H1 (cell line): ENCODE results near the gene GPALPP1. TPM values are rescaled to one million over a fixed set of nuclear protein-coding genes. Genes with fewer than 3 reads are reported as not detected.

Experiments
- CTCF ChIA-PET: fragments of 300-600 bp; sonication (Branson Sonifier 250); formaldehyde crosslinking; loops from one replicate; lab custom pipeline; 2021; ENCODE audit not compliant: partially characterized antibody; lab: Charles Lee
- POLR2A ChIA-PET: fragments of 300-600 bp; sonication (Branson Sonifier 250); formaldehyde crosslinking; loops from one replicate; lab custom pipeline; 2021; ENCODE audit warnings: inconsistent platforms; ENCODE audit not compliant: partially characterized antibody; lab: Charles Lee
- DNase-seq, 2 experiments: peaks; one replicate each; pipeline versions ENCODE4 v3.0.0 to v3.0.0-alpha.2; 2010 to 2022; ENCODE audit warnings: low spot score in 2 of 2, low read depth in 1 of 2, mixed read lengths in 1 of 2
- FAIRE-seq: peaks from 2 replicates; lab custom pipeline; 2011; peaks lifted over from hg19 to GRCh38; lab: Jason Lieb, UNC
- H2AFZ ChIP-seq: 2 replicates; pipeline ENCODE4 v1.8.1; 2012; ENCODE audit warnings: low read length, inconsistent platforms
- H2AK5ac ChIP-seq: 2 replicates; pipeline ENCODE4 v1.6.1; 2013; ENCODE audit warnings: low read depth, low read length
- H2BK120ac ChIP-seq: replicated peaks from 2 replicates; pipeline ENCODE3; 2013; ENCODE audit warnings: low read depth, low read length, inconsistent platforms
- H2BK12ac ChIP-seq: 2 replicates; pipeline ENCODE4 v1.6.1; 2013; ENCODE audit warnings: low read depth, low read length
- H2BK15ac ChIP-seq: 2 replicates; pipeline ENCODE4 v1.6.1; 2013; ENCODE audit warnings: low read length
- H2BK20ac ChIP-seq: 2 replicates; pipeline ENCODE4 v1.6.1; 2013; ENCODE audit warnings: low read length
- H2BK5ac ChIP-seq: 2 replicates; pipeline ENCODE4 v1.6.1; 2013; ENCODE audit warnings: low read depth, low read length
- H3K14ac ChIP-seq: 2 replicates; pipeline ENCODE4 v1.6.1; 2013; ENCODE audit warnings: inconsistent platforms; ENCODE audit not compliant: insufficient read length
- H3K18ac ChIP-seq: 2 replicates; pipeline ENCODE4 v1.6.1; 2013; ENCODE audit warnings: low read length; ENCODE audit errors: extremely low read depth
- H3K23ac ChIP-seq: 2 replicates; pipeline ENCODE4 v1.6.1; 2013; ENCODE audit warnings: inconsistent platforms; ENCODE audit not compliant: insufficient read length
- H3K23me2 ChIP-seq: 2 replicates; pipeline ENCODE4 v1.6.1; 2013; ENCODE audit warnings: low read depth, low read length
- H3K27ac ChIP-seq: 2 replicates; pipeline ENCODE4 v1.6.1; 2011; ENCODE audit warnings: low read depth, low read length, inconsistent platforms
- H3K27me3 ChIP-seq, 4 experiments: replicated peaks in 1 of 4; 1 replicate in 1 of 4; 2 replicates in 3 of 4; pipeline versions ENCODE4 v1.6.1 to v1.8.1; 2011 to 2013; ENCODE audit warnings: low read length in 3 of 4, mild to moderate bottlenecking in 3 of 4, inconsistent platforms in 2 of 4, mixed read lengths in 2 of 4, moderate library complexity in 1 of 4; ENCODE audit not compliant: control insufficient read depth in 3 of 4, insufficient read depth in 3 of 4; ENCODE audit errors: extremely low read depth in 1 of 4
- H3K36me3 ChIP-seq, 4 experiments: 2 replicates each; pipeline versions ENCODE4 v1.6.1 to v1.8.1; 2011 to 2013; ENCODE audit warnings: mild to moderate bottlenecking in 4 of 4, low read length in 3 of 4, moderate library complexity in 2 of 4, control low read depth in 1 of 4, inconsistent platforms in 1 of 4; ENCODE audit not compliant: insufficient read depth in 4 of 4, control insufficient read depth in 2 of 4
- H3K4ac ChIP-seq: replicated peaks from 2 replicates; pipeline ENCODE3; 2013; ENCODE audit warnings: low read length, low read depth, mixed read lengths, inconsistent platforms; ENCODE audit not compliant: insufficient read length
- H3K4me1 ChIP-seq, 4 experiments: replicated peaks in 1 of 4; 1 replicate in 1 of 4; 2 replicates in 3 of 4; pipeline versions ENCODE4 v1.6.1 to v1.8.1; 2011 to 2013; ENCODE audit warnings: low read length in 3 of 4, inconsistent platforms in 2 of 4, mixed read lengths in 1 of 4; ENCODE audit not compliant: insufficient read depth in 4 of 4, control insufficient read depth in 3 of 4
- H3K4me2 ChIP-seq, 2 experiments: 2 replicates each; pipeline versions ENCODE4 v1.6.1 to v1.8.1; 2011 to 2013; ENCODE audit warnings: low read depth in 2 of 2, low read length in 2 of 2, control low read depth in 1 of 2, inconsistent platforms in 1 of 2, mild to moderate bottlenecking in 1 of 2; ENCODE audit not compliant: insufficient read depth in 1 of 2
- H3K4me3 ChIP-seq, 4 experiments: fragments of 200-600, 300-600 bp in 1 of 4; sonication (generic), shearing (Covaris generic), sonication (Bioruptor Twin) in 1 of 4; 2 replicates each; pipeline versions ENCODE4 v1.5.1 to v1.8.1; 2011 to 2016; ENCODE audit warnings: low read length in 4 of 4, low read depth in 3 of 4, control low read depth in 2 of 4, inconsistent platforms in 2 of 4, mild to moderate bottlenecking in 2 of 4, mixed read lengths in 1 of 4, moderate library complexity in 1 of 4; ENCODE audit not compliant: insufficient read depth in 2 of 4; ENCODE audit errors: extremely low read depth in 1 of 4
- H3K56ac ChIP-seq: replicated peaks from 2 replicates; pipeline ENCODE3; 2013; ENCODE audit warnings: low read depth, mild to moderate bottlenecking, mixed read lengths, low read length, inconsistent platforms; ENCODE audit not compliant: insufficient read length
- H3K79me1 ChIP-seq: 2 replicates; pipeline ENCODE4 v1.6.1; 2013; ENCODE audit warnings: low read depth, low read length, control low read depth
- H3K79me2 ChIP-seq, 2 experiments: 2 replicates each; pipeline versions ENCODE4 v1.6.1 to v1.8.1; 2012 to 2013; ENCODE audit warnings: low read length in 2 of 2, mild to moderate bottlenecking in 2 of 2, inconsistent platforms in 1 of 2; ENCODE audit not compliant: insufficient read depth in 2 of 2, control insufficient read depth in 1 of 2
- H3K9ac ChIP-seq, 4 experiments: replicated peaks in 1 of 4; 1 replicate in 1 of 4; 2 replicates in 3 of 4; pipeline versions ENCODE4 v1.6.1 to v1.8.1; 2011 to 2013; ENCODE audit warnings: low read depth in 3 of 4, low read length in 3 of 4, control low read depth in 2 of 4, mild to moderate bottlenecking in 2 of 4, moderate library complexity in 2 of 4, inconsistent platforms in 1 of 4; ENCODE audit errors: extremely low read depth in 1 of 4
- H3K9me3 ChIP-seq, 2 experiments: 2 replicates each; pipeline versions ENCODE4 v1.6.1 to v1.8.1; 2012 to 2013; ENCODE audit warnings: mild to moderate bottlenecking in 2 of 2, moderate library complexity in 2 of 2, control low read depth in 1 of 2, inconsistent platforms in 1 of 2, low read depth in 1 of 2, low read length in 1 of 2, mixed read lengths in 1 of 2; ENCODE audit not compliant: insufficient read depth in 2 of 2
- H4K20me1 ChIP-seq, 2 experiments: replicated peaks in 1 of 2; 2 replicates each; pipeline versions ENCODE3 to v1.8.1; 2011 to 2013; ENCODE audit warnings: inconsistent platforms in 2 of 2, low read length in 2 of 2, mild to moderate bottlenecking in 1 of 2; ENCODE audit not compliant: insufficient read depth in 2 of 2, control insufficient read depth in 1 of 2
- H4K5ac ChIP-seq: 2 replicates; pipeline ENCODE4 v1.6.1; 2013; ENCODE audit warnings: low read length, low read depth, mixed read lengths, inconsistent platforms; ENCODE audit not compliant: insufficient read length
- H4K8ac ChIP-seq: 2 replicates; pipeline ENCODE4 v1.8.0; 2013; ENCODE audit warnings: mild to moderate bottlenecking, moderate library complexity, low read length, inconsistent platforms; ENCODE audit not compliant: insufficient read depth; ENCODE audit errors: extremely low read depth
- H4K91ac ChIP-seq: replicated peaks from 2 replicates; pipeline ENCODE3; 2013; ENCODE audit warnings: low read length, mixed read lengths, inconsistent platforms; ENCODE audit not compliant: insufficient read length
- ATF3 ChIP-seq: IDR thresholded peaks from 2 replicates; pipeline ENCODE4 v1.6.1; 2011; ENCODE audit warnings: low read depth, mild to moderate bottlenecking, low read length; ENCODE audit not compliant: insufficient read depth
- BCL11A ChIP-seq, 2 experiments: IDR thresholded peaks; one replicate each; pipeline ENCODE4 v1.6.1; 2011; ENCODE audit warnings: low read depth in 2 of 2, low read length in 2 of 2, mild to moderate bottlenecking in 2 of 2
- BRCA1 ChIP-seq: IDR thresholded peaks from 2 replicates; pipeline ENCODE4 v1.6.1; 2012; ENCODE audit warnings: low read depth, low read length, improper control_type of control experiment
- CHD1 ChIP-seq: IDR thresholded peaks from 2 replicates; pipeline ENCODE4 v1.6.1; 2012; ENCODE audit warnings: low read depth, low read length, improper control_type of control experiment
- EP300 ChIP-seq, 2 experiments: IDR thresholded peaks; 1 replicate in 1 of 2; 2 replicates in 1 of 2; pipeline ENCODE4 v1.6.1; 2011 to 2012; ENCODE audit warnings: low read depth in 2 of 2, low read length in 2 of 2, mild to moderate bottlenecking in 2 of 2, borderline replicate concordance in 1 of 2, inconsistent platforms in 1 of 2, moderate library complexity in 1 of 2
- FOSL1 ChIP-seq: IDR thresholded peaks from 2 replicates; pipeline ENCODE4 v1.6.1; 2011; ENCODE audit warnings: mild to moderate bottlenecking, low read depth, low read length, moderate library complexity; ENCODE audit not compliant: insufficient read depth
- JUN ChIP-seq: IDR thresholded peaks from 2 replicates; pipeline ENCODE4 v1.6.1; 2011; ENCODE audit warnings: low read depth, mild to moderate bottlenecking, improper control_type of control experiment, low read length
- KDM1A ChIP-seq: fragments of 200-600, 300-600 bp; sonication (generic); IDR thresholded peaks from 2 replicates; pipeline ENCODE4 v1.7.1; 2016; ENCODE audit warnings: mild to moderate bottlenecking, low read length, borderline replicate concordance
- MAFK ChIP-seq: IDR thresholded peaks from 2 replicates; pipeline ENCODE4 v1.6.1; 2012; ENCODE audit warnings: low read depth, mild to moderate bottlenecking, improper control_type of control experiment, low read length
- NANOG ChIP-seq: IDR thresholded peaks from 2 replicates; pipeline ENCODE4 v1.6.1; 2011; ENCODE audit warnings: low read length, low read depth, mild to moderate bottlenecking, inconsistent platforms; ENCODE audit not compliant: insufficient read depth, poor library complexity, severe bottlenecking
- POU5F1 ChIP-seq: IDR thresholded peaks from 2 replicates; pipeline ENCODE4 v1.6.1; 2011; ENCODE audit warnings: low read depth, mild to moderate bottlenecking, low read length, moderate library complexity
- USF2 ChIP-seq: IDR thresholded peaks from 2 replicates; pipeline ENCODE4 v1.6.1; 2011; ENCODE audit warnings: low read length, improper control_type of control experiment
- ZNF274 ChIP-seq: IDR thresholded peaks from 2 replicates; pipeline ENCODE4 v1.7.0; 2012; ENCODE audit warnings: low read length, borderline replicate concordance; ENCODE audit errors: extremely low read depth
- WGBS, 2 experiments: shearing (Covaris generic) in 1 of 2; methylation state at CpG; one replicate each; pipeline versions ENCODE4 v1.1.6 to v1.1.7; 2013 to 2015; ENCODE audit warnings: low lambda C conversion rate in 2 of 2, mixed read lengths in 2 of 2, inconsistent platforms in 1 of 2, low coverage in 1 of 2, missing lambda C conversion rate in 1 of 2; ENCODE audit not compliant: insufficient replicate concordance in 2 of 2, insufficient coverage in 1 of 2, insufficient read length in 1 of 2; ENCODE audit errors: extremely low coverage in 1 of 2, missing lambda C conversion rate in 1 of 2; 5-methylcytosine and 5-hydroxymethylcytosine counted together
- polyA plus RNA-seq, 7 experiments: library from polyadenylated mRNA; depleted of rRNA in 3 of 7; stranded (reverse) in 5 of 7; unstranded in 2 of 7; fragments of >200 nt in 5 of 7; fragments of 200-250 nt in 2 of 7; gene quantifications; 1 replicate in 5 of 7; 2 replicates in 1 of 7; 4 replicates in 1 of 7; pipeline versions ENCODE4 v1.2.1 to v1.2.3, GENCODE V29; 2011 to 2013; ENCODE audit warnings: missing spikeins in 2 of 7, mixed read lengths in 2 of 7
- total RNA-seq: library from RNA; stranded (reverse); fragmentation: NEBNext Ultra II Directional; extraction: Animal tissue kit (Norgen Biotek cat#: 25700); gene quantifications from 2 replicates; pipeline ENCODE4 v1.2.1, GENCODE V29; 2021

GPALPP1 gene
- total and polyA plus RNA-seq, 2 of the 8 experiments (the other 6 are each of a cell fraction or from before 2014, with no cell fraction given), result 8.5 to 26.1 TPM

- no peak overlapping the region for H4K5ac ChIP-seq
- no peaks in the 10 kb centered on the region for H3K79me1 ChIP-seq
- no peak overlapping the region for H3K4me2 ChIP-seq
- ChIA-PET POLR2A (no interaction called here), CTCF (no interaction called here)
- no peaks in the 10 kb centered on the region for H3K23me2 ChIP-seq
- FAIRE-seq (no peak), DNase-seq (no peak)
- 96% methylated on average over 1 of the region's 1 CpG; no CpG with 5 or more reads in 1 of the 2 experiments for WGBS, 2 experiments
- H2AFZ ChIP-seq, result no peak overlapping the region
- no peak overlapping the region for H2BK20ac ChIP-seq
- H3K79me2 ChIP-seq, result no peaks in the 10 kb centered on the region
- H3K56ac ChIP-seq, result no peak overlapping the region
- no peaks in the 10 kb centered on the region for H3K36me3 ChIP-seq
- no peak overlapping the region for H4K91ac ChIP-seq
- no peaks in the 10 kb centered on the region for H3K4me1 ChIP-seq
- no peak overlapping the region for H3K18ac ChIP-seq
- H4K20me1 ChIP-seq, result no peaks in the 10 kb centered on the region
- no peak overlapping the region for H4K8ac ChIP-seq
- no peak overlapping the region for H2BK12ac ChIP-seq
- H2BK15ac ChIP-seq, result no peak overlapping the region
- H3K27me3 ChIP-seq, result peaks cover 0 to 1% (median 0%) of the 10 kb centered on the region in 4 experiments; a peak in 1 of 7 replicates
- H3K9ac ChIP-seq, result no peak overlapping the region
- H3K9me3 ChIP-seq, result no peaks in the 10 kb centered on the region
- H2AK5ac ChIP-seq, result no peak overlapping the region
- H3K27ac ChIP-seq, result no peak overlapping the region
- H3K14ac ChIP-seq, result no peak overlapping the region
- no peak overlapping the region for H3K4me3 ChIP-seq
- no peak overlapping the region for H3K23ac ChIP-seq
- no peak overlapping the region for H2BK120ac ChIP-seq
- H2BK5ac ChIP-seq, result no peak overlapping the region
- no peak overlapping the region for H3K4ac ChIP-seq
- TF ChIP-seq MAFK (no peak), FOSL1 (no peak), CHD1 (no peak), ATF3 (no peak), ZNF274 (no peak), POU5F1 (no peak), BCL11A (IDR thresholded peaks at IDR 0.05; ENCODE audit: low read depth in 2 of 2, low read length in 2 of 2) (no peak), USF2 (no peak), EP300 (IDR thresholded peaks at IDR 0.05; ENCODE audit: borderline replicate concordance in 1 of 2, low read depth in 2 of 2, low read length in 2 of 2) (no peak), JUN (no peak), BRCA1 (no peak), KDM1A (no peak), NANOG (no peak)
These were observed 50.8 kb downstream of the GPALPP1 start for GRCh38 chr13:45040173-45040572.
